Omental fat pad (tissue), 4 donors: ENCODE measurements around the gene NOS2. TPM values are rescaled to one million over a fixed set of nuclear protein-coding genes. Genes with fewer than 3 reads are reported as not detected.
"Not testable (repeated sequence)": the region's sequence is repeated elsewhere in the genome, so short reads cannot be mapped to it uniquely, and the experiment has no call there.

Experiments
- ATAC-seq: fragments of 150-250 bp; one replicate; pipeline ENCODE4 v1.9.1; 2016; ENCODE audit warnings: mild to moderate bottlenecking, moderate library complexity; ENCODE audit not compliant: low FRiP score
- DNase-seq: peaks from one replicate; pipeline ENCODE4 v3.0.0-alpha.2; 2019; ENCODE audit warnings: low spot score
- total RNA-seq, 4 donors: library from RNA; depleted of rRNA; stranded (reverse); fragments of >200 nt; gene quantifications; one replicate each; pipeline ENCODE4 v1.1.0, GENCODE V29; 2016
- TF ChIP-seq, protein P1 (sequence below), 3 donors: fragments of 450-650 bp; IDR thresholded peaks; one replicate each; pipeline ENCODE4 v1.5.1; 2016 to 2017; ENCODE audit warnings: antibody characterized with exemption in 3 of 3, mild to moderate bottlenecking in 3 of 3, moderate library complexity in 2 of 3

NOS2 gene
- total RNA-seq, 4 donors from 2014 or later = 0.12 to 0.19 TPM; not detected in 2

GRCh38 chr17:27837769-27838168 lies 37.4 kb upstream of the NOS2 start:
- DNase-seq, ATAC-seq: not testable (repeated sequence)

DNA sequence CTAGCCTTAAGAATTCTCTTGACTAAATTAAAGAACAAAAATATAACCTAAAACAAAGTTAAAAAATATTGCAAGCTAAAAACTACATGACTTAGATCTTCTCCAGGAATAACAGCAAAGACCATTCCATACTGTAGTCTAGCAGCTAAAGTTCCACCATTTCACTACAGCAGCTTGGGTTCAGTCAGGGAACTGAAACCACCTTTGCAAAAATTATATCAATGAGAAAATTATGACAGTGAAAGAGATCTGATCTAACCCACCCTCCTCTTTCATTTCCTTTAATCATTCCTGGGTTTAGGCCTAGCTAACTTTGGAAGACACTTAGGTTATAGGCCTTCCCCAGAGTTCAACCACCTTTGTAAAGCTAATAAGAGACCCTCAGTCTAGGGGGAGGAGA lies 36.3 kb upstream of the NOS2 start:
- DNase-seq = no peak
- TF ChIP-seq, protein P1, sequence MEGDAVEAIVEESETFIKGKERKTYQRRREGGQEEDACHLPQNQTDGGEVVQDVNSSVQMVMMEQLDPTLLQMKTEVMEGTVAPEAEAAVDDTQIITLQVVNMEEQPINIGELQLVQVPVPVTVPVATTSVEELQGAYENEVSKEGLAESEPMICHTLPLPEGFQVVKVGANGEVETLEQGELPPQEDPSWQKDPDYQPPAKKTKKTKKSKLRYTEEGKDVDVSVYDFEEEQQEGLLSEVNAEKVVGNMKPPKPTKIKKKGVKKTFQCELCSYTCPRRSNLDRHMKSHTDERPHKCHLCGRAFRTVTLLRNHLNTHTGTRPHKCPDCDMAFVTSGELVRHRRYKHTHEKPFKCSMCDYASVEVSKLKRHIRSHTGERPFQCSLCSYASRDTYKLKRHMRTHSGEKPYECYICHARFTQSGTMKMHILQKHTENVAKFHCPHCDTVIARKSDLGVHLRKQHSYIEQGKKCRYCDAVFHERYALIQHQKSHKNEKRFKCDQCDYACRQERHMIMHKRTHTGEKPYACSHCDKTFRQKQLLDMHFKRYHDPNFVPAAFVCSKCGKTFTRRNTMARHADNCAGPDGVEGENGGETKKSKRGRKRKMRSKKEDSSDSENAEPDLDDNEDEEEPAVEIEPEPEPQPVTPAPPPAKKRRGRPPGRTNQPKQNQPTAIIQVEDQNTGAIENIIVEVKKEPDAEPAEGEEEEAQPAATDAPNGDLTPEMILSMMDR (IDR thresholded peaks at IDR 0.05) = no peak
- no peak for ATAC-seq

DNA sequence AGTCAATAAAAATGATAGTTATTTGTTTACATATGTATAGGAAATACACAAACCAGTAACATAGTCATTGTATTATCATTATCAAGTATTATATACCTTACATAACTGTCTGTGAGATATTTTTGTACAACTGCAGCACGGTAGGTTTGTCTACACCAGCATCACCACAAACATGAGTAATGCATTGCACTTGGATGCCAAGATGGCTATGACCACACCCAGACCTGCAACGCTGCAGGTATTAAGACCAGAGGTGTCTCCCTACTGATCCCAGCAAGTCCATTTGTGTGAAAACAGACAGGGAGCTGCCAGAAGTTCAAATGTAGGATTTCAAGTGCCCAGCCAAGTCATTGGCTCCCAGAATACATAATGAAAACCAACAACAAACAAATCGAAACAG lies 34.2 kb upstream of the NOS2 start:
- ATAC-seq (no peak), DNase-seq (no peak)
- TF ChIP-seq, protein P1 (IDR thresholded peaks at IDR 0.05) = no peak

DNA sequence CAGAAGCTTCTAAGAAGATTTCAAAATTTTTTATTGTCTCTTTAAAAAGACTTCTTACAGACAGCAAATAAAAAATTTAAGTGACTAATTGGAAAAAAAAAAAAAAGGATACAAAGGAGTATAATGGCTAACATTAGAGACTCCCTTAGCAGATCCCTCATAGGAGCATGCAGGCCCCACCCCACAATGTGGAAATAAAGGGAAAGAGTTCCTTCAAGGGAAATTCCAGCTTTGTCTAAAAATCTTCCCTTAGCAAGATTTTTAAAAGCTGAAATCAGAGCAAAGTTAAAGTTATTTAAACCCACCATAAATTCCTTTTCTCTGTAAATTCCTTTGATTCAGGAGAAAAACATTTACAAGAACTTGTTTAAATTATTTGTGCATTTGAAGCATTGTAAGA lies 32.5 kb upstream of the NOS2 start:
- ATAC-seq = no peak
- TF ChIP-seq, protein P1 (IDR thresholded peaks at IDR 0.05) = no peak
- no peak for DNase-seq

DNA sequence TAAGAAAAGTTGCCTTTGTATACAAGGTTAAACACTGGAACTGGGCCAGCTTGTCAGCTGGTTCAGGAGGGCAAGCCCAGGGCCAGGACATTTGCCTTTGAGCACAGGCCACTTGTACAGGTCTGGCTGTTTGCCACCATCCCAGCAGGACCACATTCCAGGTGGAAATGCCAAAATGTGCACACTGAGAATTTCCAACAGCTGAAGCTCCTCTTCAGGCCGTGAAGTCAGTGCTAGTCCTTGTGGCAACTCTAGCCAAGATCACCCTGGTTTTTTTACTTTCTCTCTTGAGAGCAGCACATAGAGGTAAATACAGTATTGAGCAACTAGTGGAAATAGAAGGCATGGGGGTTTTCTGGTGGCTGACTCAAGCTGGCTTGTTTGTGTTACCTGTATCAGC lies 29.6 kb upstream of the NOS2 start:
- not testable (repeated sequence) for DNase-seq, ATAC-seq

DNA sequence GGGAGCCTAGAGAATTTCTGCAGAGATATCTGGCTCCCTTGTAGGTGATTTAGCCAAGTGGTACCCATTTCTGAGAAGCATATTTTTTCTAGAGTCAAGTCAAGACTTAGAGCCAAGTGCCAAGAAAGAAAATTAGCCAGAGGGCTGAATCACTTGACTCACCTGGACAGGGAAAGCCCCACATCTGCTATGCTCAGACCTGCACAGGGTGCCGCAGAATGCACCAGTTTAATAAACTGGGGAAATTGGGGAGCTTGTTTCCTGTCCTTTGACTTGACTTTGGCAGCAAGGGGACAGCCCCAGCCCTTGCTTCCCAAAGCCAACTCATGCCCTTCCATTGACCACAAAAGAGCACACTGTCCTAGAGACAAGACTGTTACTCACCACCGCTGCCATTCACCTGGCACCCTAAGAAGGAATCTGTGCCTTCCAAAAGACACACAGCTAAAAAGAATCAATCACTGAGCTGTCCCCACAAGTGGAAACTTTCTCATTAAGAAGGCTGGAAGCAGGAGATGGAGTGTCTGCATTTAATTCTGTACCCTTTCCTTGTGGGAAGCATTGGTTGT lies 28.9 kb upstream of the NOS2 start:
- DNase-seq, ATAC-seq: not testable (repeated sequence)

DNA sequence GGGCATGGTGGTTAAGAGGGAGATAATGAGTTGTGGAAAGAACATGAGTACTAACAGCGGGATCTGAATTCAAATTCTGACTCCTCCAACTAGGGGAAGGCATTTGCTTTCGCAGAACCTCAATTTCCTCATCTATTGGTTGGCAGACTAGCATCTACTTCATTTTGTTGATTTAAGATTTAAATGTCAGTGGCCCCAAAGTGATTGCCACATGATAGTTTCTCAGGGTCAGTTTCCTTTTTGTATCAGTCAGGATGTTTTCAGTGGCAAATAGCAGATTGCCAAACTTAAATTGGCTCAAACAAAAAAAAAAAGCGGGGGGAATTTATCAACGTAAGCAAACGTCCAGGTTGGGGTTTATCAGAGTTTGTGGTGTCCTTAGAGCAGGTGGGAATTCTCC lies 25.1 kb upstream of the NOS2 start:
- no peak for ATAC-seq
- TF ChIP-seq, protein P1 (IDR thresholded peaks at IDR 0.05) = no peak
- no peak for DNase-seq

DNA sequence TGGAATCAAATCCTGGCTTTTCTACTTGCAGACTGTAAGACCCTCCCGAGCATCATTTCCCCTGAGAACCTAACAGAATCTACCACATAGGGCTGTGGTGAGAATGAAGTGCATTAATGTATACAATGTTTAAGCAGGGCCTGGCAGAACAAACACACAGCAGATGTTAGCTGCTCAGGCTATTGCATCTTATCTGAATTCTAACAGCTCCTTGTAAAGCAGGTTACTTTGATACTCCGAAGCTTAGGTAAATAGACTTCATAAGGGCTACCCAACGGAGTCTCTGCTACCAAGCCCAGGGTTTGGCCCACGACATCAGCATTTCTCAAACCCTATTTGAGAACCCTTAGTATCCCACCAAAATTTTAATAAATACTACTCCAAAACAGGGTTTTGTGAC lies 24.4 kb upstream of the NOS2 start:
- DNase-seq = no peak
- TF ChIP-seq, protein P1 (IDR thresholded peaks at IDR 0.05) = no peak
- no peak for ATAC-seq

GRCh38 chr17:27824176-27824715 lies 23.9 kb upstream of the NOS2 start:
- ATAC-seq (no peak), DNase-seq (no peak)
- TF ChIP-seq, protein P1 (IDR thresholded peaks at IDR 0.05) = no peak

GRCh38 chr17:27822108-27822507 lies 21.8 kb upstream of the NOS2 start:
- ATAC-seq, DNase-seq: not testable (repeated sequence)
